KOPT-K1 (cell line): Measurements from ENCODE around the gene BEAN1.
A peak's percentile ranks its signal among the peaks of the same experiment; 100 is the strongest.

Experiments used
- H3K27ac ChIP-seq: fragments of 200-600 bp; sonication (generic); 2 replicates; pipeline ENCODE4 v1.5.1; 2016; ENCODE audit warnings: antibody characterized with exemption, mild to moderate bottlenecking, low read depth, low read length; ENCODE audit not compliant: poor library complexity, severe bottlenecking
- H3K36me3 ChIP-seq: fragments of 200-600 bp; sonication (generic); 2 replicates; pipeline ENCODE4 v1.5.1; 2017; ENCODE audit warnings: antibody characterized with exemption, mild to moderate bottlenecking, low read length, moderate library complexity; ENCODE audit not compliant: insufficient read depth
- H3K9me3 ChIP-seq: fragments of 200-600 bp; sonication (generic); 2 replicates; pipeline ENCODE4 v1.5.1; 2017; ENCODE audit warnings: antibody characterized with exemption, low read length, mild to moderate bottlenecking; ENCODE audit not compliant: insufficient read depth, poor library complexity, severe bottlenecking

Gene BEAN1

DNA sequence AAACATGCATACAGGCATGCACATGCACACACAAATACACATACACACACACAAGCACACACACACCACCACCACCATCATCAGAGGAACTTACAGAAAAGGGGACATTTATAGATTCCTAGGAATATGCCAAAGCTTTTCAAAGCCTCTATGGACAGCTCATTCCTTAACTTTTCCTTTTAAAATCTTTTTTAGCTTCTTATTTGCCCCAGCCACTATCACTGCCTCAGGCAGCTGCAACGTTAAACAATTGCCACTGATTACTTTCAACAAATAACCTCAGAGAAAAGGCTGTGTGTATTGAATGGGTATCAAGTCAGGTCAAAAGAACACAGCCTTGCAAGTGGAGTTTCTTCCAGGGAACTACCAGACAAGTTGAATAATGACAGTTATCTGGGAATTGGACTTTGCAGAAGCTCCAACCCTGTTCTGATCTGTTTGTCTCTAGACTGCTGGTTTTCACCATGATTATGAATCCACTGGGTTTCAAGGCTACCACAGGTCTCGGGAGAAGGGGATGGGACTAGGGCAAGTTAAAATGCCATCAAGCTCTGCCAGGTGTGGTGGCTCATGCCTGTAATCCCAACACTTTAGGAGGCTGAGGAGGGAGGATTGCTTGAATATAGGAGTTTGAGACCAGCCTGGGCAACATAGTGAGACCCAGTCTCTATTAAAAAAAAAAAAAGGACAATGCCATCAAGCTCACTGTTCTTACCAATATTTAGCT lies 21.9 kb upstream of the BEAN1 start:
- peaks cover 7% of the 10 kb centered on the region for H3K9me3 ChIP-seq
- H3K27ac ChIP-seq, result no peak overlapping the region
- no peaks in the 10 kb centered on the region for H3K36me3 ChIP-seq

DNA sequence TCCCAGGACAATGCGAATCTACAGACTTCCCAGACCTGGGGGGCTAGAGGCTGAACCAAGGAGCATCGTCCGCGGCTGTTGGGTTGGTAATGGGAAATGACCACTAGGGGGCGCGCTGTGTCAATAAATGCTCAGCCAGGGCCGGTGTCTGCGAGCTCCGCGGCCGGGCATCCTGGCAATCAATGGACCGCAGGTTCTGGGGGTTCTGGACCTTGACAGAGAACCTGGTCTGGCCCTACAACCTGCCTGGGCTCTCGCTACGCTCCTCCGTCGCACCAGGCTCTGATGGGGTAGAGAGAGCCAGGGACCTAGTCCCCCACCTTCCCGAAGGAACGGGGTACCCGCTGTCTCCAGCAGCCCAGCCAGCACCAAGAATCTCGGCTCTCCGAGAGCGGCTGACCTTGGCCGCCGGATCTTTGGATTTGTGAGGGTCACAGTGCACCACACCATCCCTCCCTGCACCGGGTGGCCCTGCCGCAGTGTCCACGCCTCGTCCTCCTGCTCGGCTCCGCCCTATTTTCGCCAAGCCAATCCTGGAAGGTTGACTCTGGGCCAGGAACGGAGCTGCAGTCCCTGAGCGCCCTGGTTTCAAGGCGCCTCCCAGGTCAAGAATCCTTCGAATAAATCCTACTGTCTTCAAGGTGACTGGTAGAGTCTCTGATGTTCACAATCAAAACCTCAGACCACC lies 20.4 kb upstream of the BEAN1 start:
- H3K9me3 ChIP-seq, result peaks cover 7% of the 10 kb centered on the region
- H3K36me3 ChIP-seq, result no peaks in the 10 kb centered on the region
- peak overlapping the region; percentile 30 for H3K27ac ChIP-seq

DNA sequence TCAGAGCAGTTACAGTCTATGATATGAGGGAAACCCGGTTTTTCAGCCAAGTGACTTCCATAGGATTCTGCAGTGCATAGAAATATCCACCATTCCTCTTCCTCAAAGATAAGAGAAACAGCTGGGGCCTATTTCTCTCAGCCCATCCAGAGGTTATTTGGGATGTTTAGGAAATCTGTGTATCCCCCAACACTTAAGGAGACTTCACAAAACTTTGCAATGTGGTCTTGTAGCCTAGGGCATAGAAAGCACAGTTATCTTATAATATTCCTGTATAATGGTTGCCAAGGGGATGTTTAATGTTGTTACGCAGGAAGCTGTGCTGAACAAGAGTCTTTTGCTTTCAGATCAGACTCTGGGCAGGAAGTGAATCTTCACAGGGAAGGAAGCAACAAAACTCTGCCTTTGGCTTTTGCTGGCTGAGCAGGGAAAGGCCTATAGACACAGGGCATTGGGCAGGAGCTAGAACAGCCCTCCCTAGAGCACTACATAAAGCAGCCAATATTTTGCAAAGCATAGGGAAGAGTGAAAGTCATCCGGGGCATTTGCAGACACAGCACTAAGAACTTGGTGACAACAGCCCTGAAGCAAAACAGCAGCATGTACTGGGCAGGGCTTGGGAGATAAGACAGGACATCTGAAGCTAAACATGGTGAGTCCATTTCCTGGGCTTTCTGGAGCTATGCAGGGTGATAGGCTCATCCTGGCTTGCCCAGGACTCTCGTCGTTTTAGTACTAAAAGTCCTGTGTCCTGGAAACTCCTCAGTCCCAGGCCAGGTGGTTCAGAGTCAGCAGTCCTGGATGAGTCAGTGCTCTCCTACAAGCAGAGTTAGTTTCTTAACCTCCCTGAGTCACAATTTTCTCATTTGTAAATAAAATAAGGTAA lies 18.7 kb upstream of the BEAN1 start:
- Histone ChIP-seq H3K9me3 (peaks cover 16% of the 10 kb centered on the region), H3K36me3 (no peaks in the 10 kb centered on the region), H3K27ac (peak overlapping the region; percentile 63)

DNA sequence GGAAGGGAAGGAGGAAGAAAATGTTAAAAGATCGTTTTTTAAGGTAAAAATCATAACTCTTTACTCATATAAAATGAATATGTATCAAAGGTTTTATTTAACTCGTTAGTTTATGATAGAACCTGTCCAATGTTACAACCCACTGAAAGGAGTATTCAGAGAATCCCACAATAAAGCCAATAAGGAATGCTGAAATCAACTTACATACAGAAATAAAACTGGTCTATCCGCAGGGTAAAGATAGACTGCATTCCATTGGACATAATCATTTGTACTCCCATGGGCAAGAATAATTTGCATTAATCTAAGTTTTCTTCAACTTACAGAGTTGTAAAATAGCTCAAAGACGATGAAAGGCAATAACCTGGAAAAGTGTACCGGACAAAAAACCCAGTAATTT lies 17.9 kb upstream of the BEAN1 start:
- Histone ChIP-seq H3K36me3 (no peaks in the 10 kb centered on the region), H3K27ac (no peak overlapping the region), H3K9me3 (peaks cover 16% of the 10 kb centered on the region)

DNA sequence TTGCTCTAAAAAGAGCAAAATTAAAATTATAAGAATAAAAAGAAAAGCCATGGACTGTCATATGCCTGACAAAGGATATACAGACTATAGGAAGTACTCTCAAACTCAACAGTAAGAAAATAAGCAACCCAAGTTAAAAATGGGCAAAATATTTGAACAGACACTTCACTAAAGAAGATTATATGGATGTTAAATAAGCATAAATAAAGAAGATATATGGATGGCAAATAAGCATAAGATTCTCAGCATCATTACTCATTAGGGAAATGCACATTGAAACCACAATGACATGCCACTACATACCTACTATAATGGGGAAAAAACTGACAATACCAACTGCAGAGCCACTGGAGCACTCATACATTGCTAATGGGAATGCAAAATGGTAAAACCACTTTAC lies 14.9 kb upstream of the BEAN1 start:
- peaks cover 9% of the 10 kb centered on the region for H3K9me3 ChIP-seq
- H3K27ac ChIP-seq, result no peak overlapping the region
- H3K36me3 ChIP-seq, result no peaks in the 10 kb centered on the region

DNA sequence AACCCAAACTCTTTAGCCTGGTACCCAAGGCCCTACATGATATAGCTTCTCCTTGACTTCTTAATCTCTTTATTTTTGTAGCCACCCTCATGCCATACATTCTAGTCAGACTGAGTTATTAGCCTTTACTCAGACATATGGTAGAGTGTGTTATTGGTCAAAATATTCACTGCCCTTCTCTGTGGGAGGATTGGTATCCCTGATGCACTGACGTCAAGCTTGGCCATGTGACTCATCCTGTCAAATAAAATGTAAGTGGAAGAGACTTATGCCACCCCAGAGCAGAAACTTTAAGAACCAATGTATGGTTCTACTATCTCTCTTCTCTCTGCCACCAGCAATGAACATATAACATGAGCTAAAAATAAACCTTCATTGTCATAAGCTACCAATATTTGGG lies 12.2 kb upstream of the BEAN1 start:
- Histone ChIP-seq H3K36me3 (no peaks in the 10 kb centered on the region), H3K9me3 (peaks cover 9% of the 10 kb centered on the region), H3K27ac (no peak overlapping the region)

DNA sequence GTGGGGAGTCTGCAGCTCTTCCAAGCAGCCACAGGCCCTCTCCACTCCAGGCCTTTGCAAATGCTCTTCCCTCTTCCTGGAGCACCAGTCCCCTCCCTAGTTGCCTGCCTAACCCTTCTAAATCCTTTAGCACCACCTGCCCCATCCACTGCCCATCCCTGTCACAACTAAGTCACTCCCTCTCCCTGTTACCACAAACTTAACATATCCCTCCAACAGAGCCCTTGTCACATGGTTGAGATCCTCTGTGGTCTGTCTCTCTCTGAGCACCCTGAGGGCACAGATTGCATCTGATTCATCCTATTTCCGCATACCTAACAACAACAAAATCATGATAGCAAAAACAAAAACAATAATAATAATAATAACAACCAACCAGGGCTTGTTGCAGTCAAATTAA lies 11.0 kb upstream of the BEAN1 start:
- no peaks in the 10 kb centered on the region for H3K36me3 ChIP-seq
- peaks cover 9% of the 10 kb centered on the region for H3K9me3 ChIP-seq
- no peak overlapping the region for H3K27ac ChIP-seq

DNA sequence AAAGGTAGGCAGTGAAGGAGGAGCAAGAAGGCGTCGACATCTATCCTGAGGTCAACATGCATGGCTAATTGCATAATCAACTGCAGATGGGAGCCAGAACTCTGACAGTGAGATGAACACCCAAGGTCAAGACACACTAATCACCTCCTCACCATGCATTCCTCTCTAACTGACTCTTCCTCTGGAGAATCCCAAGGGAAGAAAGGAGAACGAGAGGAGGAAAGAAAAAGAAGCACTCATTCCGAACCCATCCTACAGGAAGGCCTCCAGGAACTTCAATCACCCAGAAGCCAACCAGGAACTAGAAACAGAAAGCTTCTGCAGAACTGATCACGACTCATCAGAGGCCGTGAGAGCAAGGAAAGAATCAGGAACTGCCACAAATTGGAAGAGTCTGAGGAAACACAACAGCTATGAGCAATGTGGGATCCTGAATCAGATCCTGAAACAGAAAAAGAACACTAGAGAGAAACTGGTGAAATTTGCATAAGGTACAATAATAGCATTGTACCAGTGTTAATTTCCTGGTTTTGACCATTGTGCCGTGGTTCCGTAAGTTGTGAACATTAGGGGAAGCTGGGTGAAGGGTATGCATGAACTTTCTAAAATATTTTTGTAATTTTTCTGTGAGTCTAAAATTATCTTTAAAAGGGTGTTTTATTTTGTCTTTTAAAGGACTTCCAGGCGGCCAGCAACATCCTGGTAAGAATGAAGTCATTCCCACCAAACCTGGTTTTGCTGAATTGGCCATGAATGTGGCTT lies 10.0 kb upstream of the BEAN1 start:
- Histone ChIP-seq H3K9me3 (peaks cover 9% of the 10 kb centered on the region), H3K27ac (no peak overlapping the region), H3K36me3 (no peaks in the 10 kb centered on the region)

DNA sequence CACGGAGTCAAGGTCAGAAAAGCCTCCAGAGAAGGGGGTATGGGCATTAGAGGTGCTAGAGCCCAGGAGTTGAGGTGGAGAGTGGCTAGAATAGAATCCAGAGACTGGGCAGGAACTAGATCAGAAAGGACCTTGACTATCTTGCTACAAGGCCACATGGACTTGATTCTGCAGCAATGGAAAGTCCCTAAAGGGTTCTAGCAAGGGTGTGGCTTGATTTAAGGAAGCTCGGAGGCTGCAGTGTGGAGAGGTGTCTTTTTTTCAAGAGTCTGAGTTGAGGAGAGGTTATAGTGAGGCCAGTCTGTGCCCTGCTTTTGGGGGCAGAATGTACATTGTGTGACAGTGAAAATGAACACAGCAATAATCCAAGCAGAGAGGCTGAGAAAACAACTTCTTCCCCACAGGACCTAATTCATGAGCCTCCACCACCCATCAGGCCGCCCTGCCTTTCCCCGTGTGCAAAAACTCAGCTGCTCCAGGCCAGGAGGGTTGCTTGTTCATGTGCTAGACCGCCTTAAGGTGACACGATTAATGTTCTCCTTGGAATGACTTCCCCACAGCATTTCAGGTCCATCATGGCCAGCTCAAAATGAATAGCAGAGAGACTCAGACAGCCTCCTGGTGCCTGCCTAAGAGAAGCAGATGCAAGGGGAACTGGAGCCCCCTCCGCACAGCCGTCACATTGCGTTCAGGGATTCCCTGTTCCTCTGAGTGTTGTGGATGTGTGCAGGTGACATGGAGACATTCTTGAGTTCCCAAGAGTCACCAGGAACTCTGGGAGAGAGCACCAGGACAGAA lies 8.7 kb upstream of the BEAN1 start:
- no peak overlapping the region for H3K27ac ChIP-seq
- H3K36me3 ChIP-seq, result no peaks in the 10 kb centered on the region
- H3K9me3 ChIP-seq, result no peaks in the 10 kb centered on the region

DNA sequence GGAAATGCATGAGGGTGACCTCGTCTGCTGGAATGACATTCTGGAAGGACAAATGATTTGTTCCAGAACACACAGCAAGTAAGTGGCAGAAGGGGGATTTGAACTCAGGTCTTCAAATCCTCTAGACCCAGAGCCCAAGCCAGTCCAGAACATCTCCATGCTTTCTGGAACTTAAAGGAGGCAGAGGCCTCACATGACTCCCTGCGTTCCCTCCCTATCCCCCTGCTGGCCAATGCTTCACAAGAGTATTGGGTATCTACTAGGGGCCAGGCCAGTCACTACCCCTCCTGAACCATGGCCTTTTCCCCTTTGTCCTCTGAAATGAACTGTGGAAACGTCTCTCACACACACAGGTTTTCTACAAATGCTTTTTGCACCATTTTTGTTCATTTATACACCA lies 7.6 kb upstream of the BEAN1 start:
- Histone ChIP-seq H3K27ac (no peak overlapping the region), H3K36me3 (no peaks in the 10 kb centered on the region), H3K9me3 (no peaks in the 10 kb centered on the region)

DNA sequence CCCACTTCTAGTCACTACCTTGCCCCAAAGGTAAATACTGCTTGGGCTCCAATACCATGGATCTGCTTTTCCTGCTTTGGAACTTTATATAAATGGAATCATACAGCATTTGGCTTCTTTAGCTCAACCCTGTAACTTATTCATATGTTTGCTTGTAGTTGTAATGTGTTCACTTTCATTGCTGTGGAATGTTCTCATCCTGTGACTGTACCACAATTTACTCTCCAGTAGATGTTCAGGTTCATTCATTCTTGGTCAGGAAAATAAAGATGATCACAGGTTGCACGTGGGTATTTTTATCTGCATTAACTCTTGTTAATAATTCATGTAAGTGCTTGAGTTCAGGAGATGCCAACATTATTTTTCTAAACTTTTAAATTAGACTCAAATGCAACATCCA lies 6.7 kb upstream of the BEAN1 start:
- no peaks in the 10 kb centered on the region for H3K36me3 ChIP-seq
- no peaks in the 10 kb centered on the region for H3K9me3 ChIP-seq

DNA sequence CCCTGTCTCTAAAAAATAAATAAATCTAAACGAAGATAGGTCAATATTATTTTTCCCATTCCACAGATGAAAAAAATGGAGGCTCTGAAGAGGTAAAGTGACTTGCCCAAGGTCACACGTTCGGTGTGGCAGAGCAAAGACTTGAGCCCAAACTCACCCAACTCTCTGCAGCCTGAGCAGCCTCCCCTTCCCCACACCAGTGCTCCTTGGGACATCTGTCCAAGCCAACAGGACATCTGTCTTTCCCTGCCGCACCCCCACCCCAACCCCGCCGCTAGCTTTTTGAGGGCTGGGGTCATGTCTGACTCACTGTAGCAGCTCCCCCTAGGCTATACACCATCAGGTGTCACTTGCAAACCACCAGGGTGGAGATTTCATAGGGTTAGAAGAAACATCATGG lies 5.2 kb upstream of the BEAN1 start:
- H3K36me3 ChIP-seq, result no peaks in the 10 kb centered on the region
- H3K27ac ChIP-seq, result no peak overlapping the region
- no peaks in the 10 kb centered on the region for H3K9me3 ChIP-seq

More for the DNA sequence above, 6.7 kb upstream of the BEAN1 start:
- no peak overlapping the region for H3K27ac ChIP-seq

DNA sequence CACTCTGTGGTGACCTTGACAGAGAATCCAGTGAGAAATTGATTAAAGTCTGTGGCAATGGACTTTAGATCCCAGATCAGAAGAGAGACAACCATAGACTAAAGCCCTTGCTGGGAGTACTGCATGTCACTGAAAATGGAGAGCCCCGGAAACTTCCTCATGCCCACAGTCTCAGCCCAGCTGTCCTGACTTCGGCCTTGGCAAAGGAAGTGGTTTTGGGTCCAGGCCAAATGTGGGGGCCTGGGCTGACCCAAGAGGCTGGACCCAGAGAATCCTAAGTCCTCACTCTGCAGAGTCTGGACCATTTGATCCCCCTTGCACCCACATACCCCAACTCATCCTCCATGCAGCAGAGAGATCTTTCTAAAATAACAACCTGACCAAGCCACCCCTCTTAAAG lies 4.7 kb upstream of the BEAN1 start:
- Histone ChIP-seq H3K9me3 (no peaks in the 10 kb centered on the region), H3K36me3 (no peaks in the 10 kb centered on the region), H3K27ac (no peak overlapping the region)

DNA sequence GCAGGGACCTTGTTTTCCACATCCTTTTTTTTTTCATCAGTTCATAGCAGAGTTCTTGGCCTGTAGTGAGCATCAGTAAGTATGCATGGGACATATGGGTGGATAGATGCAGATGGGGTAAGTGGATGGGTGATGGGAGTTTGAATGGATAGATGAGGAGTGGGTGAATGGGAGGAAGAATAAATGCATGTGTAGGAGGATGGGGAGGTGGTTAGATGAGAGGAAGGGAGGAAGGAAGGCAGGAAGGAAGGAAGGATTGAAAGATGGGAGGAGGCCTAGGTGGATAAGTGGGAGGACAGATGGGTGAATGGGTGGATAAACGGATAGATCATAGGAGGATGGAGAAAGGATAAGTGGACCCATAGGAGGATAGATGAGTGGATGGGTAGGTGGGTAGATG lies 3.9 kb upstream of the BEAN1 start:
- Histone ChIP-seq H3K36me3 (no peaks in the 10 kb centered on the region), H3K27ac (no peak overlapping the region), H3K9me3 (no peaks in the 10 kb centered on the region)
